ENCODE measurements around the gene WDR81. TPM values are rescaled to one million over a fixed set of nuclear protein-coding genes. Genes with fewer than 3 reads are reported as not detected.

The WDR81 gene
- total RNA-seq, 1 experiment from 2014 or later = 17.3 TPM

GRCh38 chr17:1735834-1736347 is 11.4 kb downstream of the WDR81 start:
- H3K27me3 ChIP-seq (ENCODE audit: insufficient read depth, low read length) = no peaks in the 10 kb centered on the region
- CTCF ChIA-PET = no interaction called here
- intact Hi-C loops (cut with micrococcal nuclease) = no loop called here
- no peaks in the 10 kb centered on the region for H3K9me2 ChIP-seq (ENCODE audit: insufficient read depth)
- RAD21 ChIA-PET (ENCODE audit: low non-redundant PET in 1 of 2, low total read pairs in 2 of 2, uncharacterized antibody in 2 of 2, unreplicated experiment in 2 of 2) = no interaction called here
- H3K27ac ChIP-seq (ENCODE audit: low read depth, low read length) = no peak overlapping the region
- H3K36me3 ChIP-seq (ENCODE audit: control insufficient read depth in 1 of 2, insufficient read depth in 2 of 2, low read length in 2 of 2) = no peaks in the 10 kb centered on the region
- H3K9me3 ChIP-seq (ENCODE audit: control insufficient read depth in 1 of 2, insufficient read depth in 1 of 2, low read depth in 1 of 2, low read length in 2 of 2) = no peaks in the 10 kb centered on the region
- peaks cover 0 to 5% of the 10 kb centered on the region in 2 experiments; a peak in 2 of 4 replicates for H3K4me1 ChIP-seq (ENCODE audit: control insufficient read depth in 1 of 2, insufficient read depth in 2 of 2, low read length in 2 of 2)
- no peaks in the 10 kb centered on the region for H3K79me2 ChIP-seq (ENCODE audit: insufficient read depth, low read length)
- BruUV-seq (replicated peaks) = no TSS peak
- no peak overlapping the region for H3K4me3 ChIP-seq (replicated peaks in 1 of 2; ENCODE audit: low read depth in 1 of 2, low read length in 2 of 2)
- H3K4me2 ChIP-seq (ENCODE audit: low read length) = no peak overlapping the region
- TF ChIP-seq EZH2 (IDR thresholded peaks at IDR 0.05) (no peak), ELF1 (IDR thresholded peaks at IDR 0.05; ENCODE audit: borderline replicate concordance, low read depth) (no peak), RAD21 (IDR thresholded peaks at IDR 0.05; ENCODE audit: low read depth) (no peak), CTCF (IDR thresholded peaks at IDR 0.05 in 2 of 3, conservative IDR thresholded peaks at IDR 0.05 in 1 of 3; ENCODE audit: borderline replicate concordance in 1 of 3, insufficient read depth in 1 of 3, low read depth in 2 of 3, low read length in 2 of 3) (no peak), SP1 (IDR thresholded peaks at IDR 0.05; ENCODE audit: low read depth) (no peak), TCF7L2 (IDR thresholded peaks at IDR 0.05; ENCODE audit: borderline replicate concordance, extremely low read depth, insufficient read depth, insufficient read length) (no peak), EZH2phosphoT487 (IDR thresholded peaks at IDR 0.05; ENCODE audit: borderline replicate concordance) (no peak), ZBTB33 (IDR thresholded peaks at IDR 0.05; ENCODE audit: extremely low read depth, insufficient replicate concordance, low read length) (no peak), SIN3A (IDR thresholded peaks at IDR 0.05; ENCODE audit: low read depth) (no peak), SRF (IDR thresholded peaks at IDR 0.05; ENCODE audit: low read depth) (no peak), CBX3 (IDR thresholded peaks at IDR 0.05; ENCODE audit: low read depth) (no peak), ZFX (IDR thresholded peaks at IDR 0.05) (no peak), JUND (IDR thresholded peaks at IDR 0.05) (no peak), FOSL1 (IDR thresholded peaks at IDR 0.05; ENCODE audit: low read depth) (no peak)
- POLR2A ChIA-PET = no interaction called here
- ATAC-seq = no peak
- no peak for DNase-seq (ENCODE audit: low read depth, low spot score)
- no peaks in the 10 kb centered on the region for H4K20me1 ChIP-seq (ENCODE audit: insufficient read depth)
- no peak overlapping the region for H2AFZ ChIP-seq (ENCODE audit: low read depth, low read length, poor library complexity, severe bottlenecking)
- no peak overlapping the region for H3K9ac ChIP-seq (ENCODE audit: low read length)
